ENCODE data around the gene SMIM32. TPM values are rescaled to one million over a fixed set of nuclear protein-coding genes. Genes with fewer than 3 reads are reported as not detected.

Gene SMIM32
- total RNA-seq, 1 experiment from 2014 or later: not detected

GRCh38 chr5:136153581-136154236, 39.3 kb downstream of the SMIM32 start:
- no peak for DNase-seq (ENCODE audit: low read depth in 1 of 2, low spot score in 2 of 2)
- H3K9me3 ChIP-seq (replicated peaks): no peaks in the 10 kb centered on the region
- H3K27ac ChIP-seq: no peak overlapping the region
- peaks cover 63% of the 10 kb centered on the region for H3K36me3 ChIP-seq
- H3K27me3 ChIP-seq (replicated peaks): no peaks in the 10 kb centered on the region
- no peak overlapping the region for H3K4me3 ChIP-seq
- no peaks in the 10 kb centered on the region for H3K4me1 ChIP-seq (replicated peaks)

GRCh38 chr5:136149891-136150290, 43.1 kb downstream of the SMIM32 start:
- H3K36me3 ChIP-seq: peaks cover 34% of the 10 kb centered on the region
- H3K27me3 ChIP-seq (replicated peaks): no peaks in the 10 kb centered on the region
- H3K27ac ChIP-seq: no peak overlapping the region
- H3K4me1 ChIP-seq (replicated peaks): no peaks in the 10 kb centered on the region
- no peaks in the 10 kb centered on the region for H3K9me3 ChIP-seq (replicated peaks)
- DNase-seq (ENCODE audit: low read depth in 1 of 2, low spot score in 2 of 2): no peak
- H3K4me3 ChIP-seq: no peak overlapping the region

- DNase-seq (ENCODE audit: low read depth in 1 of 2, low spot score in 2 of 2): no peak
- Histone ChIP-seq H3K27ac (no peak overlapping the region), H3K4me3 (no peak overlapping the region), H3K36me3 (peaks cover 20% of the 10 kb centered on the region; the same call in 1 of the 2 replicates), H3K27me3 (replicated peaks) (no peaks in the 10 kb centered on the region), H3K4me1 (replicated peaks) (no peaks in the 10 kb centered on the region), H3K9me3 (replicated peaks) (no peaks in the 10 kb centered on the region)
Observed at GRCh38 chr5:136147632-136148031, 45.3 kb downstream of the SMIM32 start.

- DNase-seq (ENCODE audit: low read depth in 1 of 2, low spot score in 2 of 2): no peak
- H3K4me1 ChIP-seq (replicated peaks): no peaks in the 10 kb centered on the region; the same call in 1 of the 2 replicates
- no peaks in the 10 kb centered on the region for H3K27me3 ChIP-seq (replicated peaks)
- H3K27ac ChIP-seq: no peak overlapping the region
- no peaks in the 10 kb centered on the region for H3K9me3 ChIP-seq (replicated peaks)
- no peak overlapping the region for H3K4me3 ChIP-seq
- H3K36me3 ChIP-seq: peaks cover 11% of the 10 kb centered on the region; the same call in 1 of the 2 replicates
Observed at GRCh38 chr5:136146201-136146600, 46.8 kb downstream of the SMIM32 start.

GRCh38 chr5:136145030-136145429, 47.9 kb downstream of the SMIM32 start:
- no peaks in the 10 kb centered on the region for H3K27me3 ChIP-seq (replicated peaks)
- DNase-seq (ENCODE audit: low read depth in 1 of 2, low spot score in 2 of 2): no peak
- no peak overlapping the region for H3K4me3 ChIP-seq
- no peak overlapping the region for H3K27ac ChIP-seq
- no peaks in the 10 kb centered on the region for H3K9me3 ChIP-seq (replicated peaks)
- H3K4me1 ChIP-seq (replicated peaks): no peaks in the 10 kb centered on the region; the same call in 1 of the 2 replicates
- peaks cover 9% of the 10 kb centered on the region for H3K36me3 ChIP-seq

GRCh38 chr5:136143763-136144162, 49.2 kb downstream of the SMIM32 start:
- H3K4me3 ChIP-seq: no peak overlapping the region
- DNase-seq (ENCODE audit: low read depth in 1 of 2, low spot score in 2 of 2): no peak
- H3K36me3 ChIP-seq: peaks cover 16% of the 10 kb centered on the region
- H3K9me3 ChIP-seq (replicated peaks): no peaks in the 10 kb centered on the region
- H3K27me3 ChIP-seq (replicated peaks): no peaks in the 10 kb centered on the region
- no peaks in the 10 kb centered on the region; the same call in 1 of the 2 replicates for H3K4me1 ChIP-seq (replicated peaks)
- no peak overlapping the region for H3K27ac ChIP-seq

- Histone ChIP-seq H3K4me3 (no peak overlapping the region), H3K27me3 (replicated peaks) (no peaks in the 10 kb centered on the region), H3K36me3 (peaks cover 13% of the 10 kb centered on the region), H3K4me1 (replicated peaks) (no peaks in the 10 kb centered on the region; the same call in 1 of the 2 replicates), H3K9me3 (replicated peaks) (no peaks in the 10 kb centered on the region), H3K27ac (no peak overlapping the region)
- no peak for DNase-seq (ENCODE audit: low read depth in 1 of 2, low spot score in 2 of 2)
Observed at GRCh38 chr5:136143312-136143711, 49.6 kb downstream of the SMIM32 start.

- H3K36me3 ChIP-seq: peaks cover 15% of the 10 kb centered on the region
- no peaks in the 10 kb centered on the region for H3K9me3 ChIP-seq (replicated peaks)
- peaks cover 3% of the 10 kb centered on the region; the same call in 1 of the 2 replicates for H3K4me1 ChIP-seq (replicated peaks)
- H3K27me3 ChIP-seq (replicated peaks): no peaks in the 10 kb centered on the region
- H3K4me3 ChIP-seq: no peak overlapping the region
- H3K27ac ChIP-seq: no peak overlapping the region
- no peak for DNase-seq (ENCODE audit: low read depth in 1 of 2, low spot score in 2 of 2)
Observed at GRCh38 chr5:136141561-136141960, 51.4 kb downstream of the SMIM32 start.

Other genes starting within 250 kb of the SMIM32 start
- gene LECT2, start 238.2 kb downstream of the SMIM32 start, total RNA-seq (2014; rRNA removed; shearing (Covaris generic)): not detected in 2 replicates
- gene TGFBI, start 164.2 kb downstream of the SMIM32 start, total RNA-seq (2014; rRNA removed; shearing (Covaris generic)): 172 and 185 TPM in 2 replicates
- gene SMAD5, start 60.3 kb downstream of the SMIM32 start, total RNA-seq (2014; rRNA removed; shearing (Covaris generic)): 93.6 and 179 TPM in 2 replicates
- not detected in 2 replicates for gene TRPC7, start 172.4 kb upstream of the SMIM32 start, total RNA-seq (2014; rRNA removed; shearing (Covaris generic))

Measured in SJSA1 (cell line).